PFSK-1 (cell line): Measurements from ENCODE around the gene GRAMD1A.

Experiments
- FOXP2 ChIP-seq: optimal IDR thresholded peaks from 2 replicates; pipeline ENCODE3; 2011; ENCODE audit warnings: borderline replicate concordance, control low read depth, inconsistent platforms; ENCODE audit not compliant: insufficient read depth; ENCODE audit errors: extremely low read length, extremely low read depth
- POLR2AphosphoS5 ChIP-seq: IDR thresholded peaks from 2 replicates; pipeline ENCODE4 v1.6.1; 2012; ENCODE audit warnings: low read depth, mild to moderate bottlenecking, control low read depth, low read length, moderate library complexity
- REST ChIP-seq, 2 experiments: IDR thresholded peaks; 2 replicates each; pipeline versions ENCODE4 v1.6.1 to v1.8.0; 2011 to 2012; ENCODE audit warnings: low read depth in 2 of 2, low read length in 2 of 2, control low read depth in 1 of 2, inconsistent platforms in 1 of 2, mild to moderate bottlenecking in 1 of 2, moderate library complexity in 1 of 2; ENCODE audit not compliant: insufficient read depth in 1 of 2
- SIN3A ChIP-seq: IDR thresholded peaks from 2 replicates; pipeline ENCODE4 v1.6.1; 2012; ENCODE audit warnings: mild to moderate bottlenecking, low read length, moderate library complexity, borderline replicate concordance; ENCODE audit not compliant: insufficient read depth
- TAF1 ChIP-seq: IDR thresholded peaks from 2 replicates; pipeline ENCODE4 v1.6.1; 2012; ENCODE audit warnings: low read length, control low read depth, borderline replicate concordance; ENCODE audit not compliant: insufficient read depth

Gene GRAMD1A

GRCh38 chr19:35037716-35038622 is 37.8 kb downstream of the GRAMD1A start:
- TF ChIP-seq REST (IDR thresholded peaks at IDR 0.05; ENCODE audit: insufficient read depth in 1 of 2, low read depth in 2 of 2, low read length in 2 of 2) = no peak
- TF ChIP-seq POLR2AphosphoS5 = no peak
- no peak for TF ChIP-seq TAF1
- no peak for TF ChIP-seq SIN3A
- no peak for TF ChIP-seq FOXP2

- no peak for TF ChIP-seq POLR2AphosphoS5
- TF ChIP-seq SIN3A = no peak
- no peak for TF ChIP-seq TAF1
- no peak for TF ChIP-seq FOXP2
- TF ChIP-seq REST (IDR thresholded peaks at IDR 0.05; ENCODE audit: insufficient read depth in 1 of 2, low read depth in 2 of 2, low read length in 2 of 2) = no peak
Measured at GRCh38 chr19:35038623-35039512, 38.7 kb downstream of the GRAMD1A start.

DNA sequence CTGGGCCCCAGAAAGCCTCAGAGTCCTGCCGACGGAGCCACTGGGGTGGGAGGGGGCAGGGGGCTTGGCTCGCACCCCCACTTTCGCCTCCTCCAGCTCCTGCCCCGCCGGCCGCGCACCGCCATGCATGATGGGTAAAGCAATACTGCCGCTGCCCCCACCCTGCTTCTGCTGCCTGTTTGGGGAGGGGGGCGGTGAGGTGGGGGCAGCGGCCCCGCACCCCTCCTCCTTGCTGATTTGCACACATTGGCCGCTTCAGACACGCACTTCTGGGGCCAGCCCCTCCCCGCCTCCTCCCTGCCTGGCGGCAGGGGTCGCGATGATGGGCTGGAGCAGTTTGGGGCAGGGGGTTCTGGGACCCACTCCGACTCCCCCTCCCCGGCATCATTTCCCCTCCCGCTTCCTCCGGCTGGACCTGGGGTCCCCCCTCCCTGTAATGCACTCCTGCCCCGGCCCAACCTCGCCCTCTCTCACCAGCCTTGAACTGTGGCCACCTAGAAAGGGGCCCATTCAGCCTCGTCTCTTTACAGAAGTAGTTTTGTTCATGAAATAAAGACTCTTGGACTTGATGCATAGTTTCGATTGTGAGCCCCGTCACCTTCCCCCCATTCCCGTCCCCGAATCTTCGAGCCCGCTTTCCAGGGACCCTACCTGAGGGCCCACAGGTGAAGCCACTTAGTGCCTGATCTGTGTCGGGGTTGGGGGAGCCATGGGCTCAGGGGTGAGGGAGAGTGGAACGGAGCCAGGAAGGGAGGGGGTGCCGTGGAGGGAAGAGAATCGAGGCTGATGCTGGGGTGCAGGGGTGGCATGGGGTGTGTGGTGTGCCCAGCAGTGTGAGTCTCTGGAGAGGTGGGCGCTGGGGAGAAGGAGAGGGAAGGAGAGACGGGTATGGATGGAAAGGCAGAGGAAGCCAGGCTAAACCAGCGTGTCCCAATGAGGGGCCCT is 40.0 kb downstream of the GRAMD1A start:
- no peak for TF ChIP-seq REST (IDR thresholded peaks at IDR 0.05; ENCODE audit: insufficient read depth in 1 of 2, low read depth in 2 of 2, low read length in 2 of 2)
- TF ChIP-seq POLR2AphosphoS5 = no peak
- no peak for TF ChIP-seq SIN3A
- no peak for TF ChIP-seq TAF1
- TF ChIP-seq FOXP2 = no peak

GRCh38 chr19:35040826-35041547 is 40.9 kb downstream of the GRAMD1A start:
- TF ChIP-seq POLR2AphosphoS5 (no peak), FOXP2 (peak; percentile 98)
